Cardiac fibroblast (primary cell): ENCODE measurements around the gene PRC1.

Experiments used
- DNase-seq, 2 donors: peaks; one replicate each; pipeline versions ENCODE4 v3.0.0 to v3.0.0-alpha.2; 2010; ENCODE audit warnings: low read depth in 2 of 2
- H3K4me3 ChIP-seq, 2 donors: replicated peaks in 1 of 2; 1 replicate in 1 of 2; 2 replicates in 1 of 2; pipeline ENCODE4 v1.5.1; 2011; ENCODE audit warnings: low read depth in 2 of 2, low read length in 2 of 2, mild to moderate bottlenecking in 2 of 2, moderate library complexity in 1 of 2
- CTCF ChIP-seq: IDR thresholded peaks from one replicate; pipeline ENCODE4 v1.5.1; 2011; ENCODE audit warnings: low read depth, mild to moderate bottlenecking, low read length, inconsistent platforms

Gene PRC1

GRCh38 chr15:90967206-90967605 is 27.1 kb downstream of the PRC1 start:
- no peak overlapping the region for H3K4me3 ChIP-seq
- no peak for TF ChIP-seq CTCF
- no peak for DNase-seq

- no peak overlapping the region for H3K4me3 ChIP-seq
- no peak for TF ChIP-seq CTCF
- no peak for DNase-seq
Observed at GRCh38 chr15:90966262-90966661, 28.1 kb downstream of the PRC1 start.

GRCh38 chr15:90962021-90962420 is 32.3 kb downstream of the PRC1 start:
- DNase-seq, result no peak
- no peak for TF ChIP-seq CTCF
- H3K4me3 ChIP-seq, result no peak overlapping the region

- H3K4me3 ChIP-seq, result no peak overlapping the region
- no peak for TF ChIP-seq CTCF
- no peak for DNase-seq
Observed at GRCh38 chr15:90960298-90961091, 33.8 kb downstream of the PRC1 start.

- DNase-seq, result peak in 1 of 2 donors; percentile 46
- H3K4me3 ChIP-seq, result no peak overlapping the region
- TF ChIP-seq CTCF, result no peak
Observed at GRCh38 chr15:90959894-90960293, 34.4 kb downstream of the PRC1 start.

GRCh38 chr15:90959028-90959595 is 35.2 kb downstream of the PRC1 start:
- DNase-seq, result no peak
- no peak for TF ChIP-seq CTCF
- no peak overlapping the region for H3K4me3 ChIP-seq

- no peak for TF ChIP-seq CTCF
- DNase-seq, result no peak
- H3K4me3 ChIP-seq, result peak overlapping the region in 1 of 2 donors; percentile 39
Observed at GRCh38 chr15:90957791-90958190, 36.5 kb downstream of the PRC1 start.
